ENCODE results near the gene LAMC2.

The LAMC2 gene

GRCh38 chr1:183215936-183216335, 29.9 kb downstream of the LAMC2 start:
- TF ChIP-seq EGR1 (IDR thresholded peaks at IDR 0.05) (no peak), TEAD4 (IDR thresholded peaks at IDR 0.05) (no peak), NFIC (IDR thresholded peaks at IDR 0.05) (no peak), FOXM1 (IDR thresholded peaks at IDR 0.05; ENCODE audit: borderline replicate concordance, low read depth) (no peak), RAD21 (IDR thresholded peaks at IDR 0.05; ENCODE audit: low read depth) (no peak), TCF12 (IDR thresholded peaks at IDR 0.05; ENCODE audit: low read depth) (no peak), TAF1 (IDR thresholded peaks at IDR 0.05; ENCODE audit: low read depth) (no peak), CEBPB (IDR thresholded peaks at IDR 0.05) (no peak), REST (IDR thresholded peaks at IDR 0.05; ENCODE audit: low read depth) (no peak), YY1 (IDR thresholded peaks at IDR 0.05; ENCODE audit: low read depth) (no peak), USF1 (IDR thresholded peaks at IDR 0.05) (no peak), MAX (IDR thresholded peaks at IDR 0.05) (no peak)

- TF ChIP-seq USF1 (IDR thresholded peaks at IDR 0.05) (no peak), RAD21 (IDR thresholded peaks at IDR 0.05; ENCODE audit: low read depth) (no peak), ZBTB7A (IDR thresholded peaks at IDR 0.05; ENCODE audit: low read depth) (no peak), MAX (IDR thresholded peaks at IDR 0.05) (no peak), NFIC (IDR thresholded peaks at IDR 0.05) (no peak), TAF1 (IDR thresholded peaks at IDR 0.05; ENCODE audit: low read depth) (no peak), EGR1 (IDR thresholded peaks at IDR 0.05) (no peak), FOXM1 (IDR thresholded peaks at IDR 0.05; ENCODE audit: borderline replicate concordance, low read depth) (no peak), TEAD4 (IDR thresholded peaks at IDR 0.05) (no peak), EP300 (IDR thresholded peaks at IDR 0.05; ENCODE audit: borderline replicate concordance) (no peak)
Observed at GRCh38 chr1:183218027-183218618, 32.1 kb downstream of the LAMC2 start.

DNA sequence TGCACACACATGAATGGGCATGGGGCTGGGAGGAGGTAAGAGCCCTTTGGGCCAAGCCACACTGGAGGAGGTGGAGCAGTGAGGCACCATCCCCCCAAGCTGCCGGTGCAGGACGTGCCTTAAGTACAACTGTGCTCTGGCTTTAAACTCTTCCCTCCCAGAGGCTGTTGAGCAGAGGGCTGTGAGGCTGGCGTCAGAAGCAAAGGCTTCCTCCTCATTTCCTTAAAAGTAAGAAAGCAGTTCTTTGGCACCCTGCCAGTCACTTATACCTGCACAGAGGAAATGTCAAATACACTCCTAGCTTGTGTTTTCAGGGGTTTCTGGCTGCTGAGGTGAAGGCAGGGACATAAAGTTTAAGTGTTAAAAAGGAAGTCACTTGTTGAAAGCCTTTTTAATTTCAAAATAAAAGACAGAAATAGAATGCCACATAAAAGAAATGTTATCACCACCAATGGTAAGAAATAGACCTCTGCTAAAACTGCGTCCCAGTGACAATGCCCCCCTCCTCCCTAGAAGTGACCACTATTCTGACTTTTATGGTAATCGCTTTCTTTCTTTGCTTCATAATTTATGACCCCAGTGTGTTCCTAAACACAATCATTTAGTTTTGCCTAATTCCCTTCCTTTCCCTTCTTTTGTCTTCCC, 33.0 kb downstream of the LAMC2 start:
- TF ChIP-seq NFIC (IDR thresholded peaks at IDR 0.05) (peak; percentile 86), RAD21 (IDR thresholded peaks at IDR 0.05; ENCODE audit: low read depth) (no peak)

GRCh38 chr1:183219616-183220009, 33.5 kb downstream of the LAMC2 start:
- no peak for TF ChIP-seq MAX (IDR thresholded peaks at IDR 0.05)
- TF ChIP-seq EP300 (IDR thresholded peaks at IDR 0.05; ENCODE audit: borderline replicate concordance) = no peak
- TF ChIP-seq USF1 (IDR thresholded peaks at IDR 0.05) = no peak
- no peak for TF ChIP-seq TCF12 (IDR thresholded peaks at IDR 0.05; ENCODE audit: low read depth)
- no peak for TF ChIP-seq YY1 (IDR thresholded peaks at IDR 0.05; ENCODE audit: low read depth)
- TF ChIP-seq TEAD4 (IDR thresholded peaks at IDR 0.05) = no peak
- TF ChIP-seq TAF1 (IDR thresholded peaks at IDR 0.05; ENCODE audit: low read depth) = no peak
- TF ChIP-seq FOXM1 (IDR thresholded peaks at IDR 0.05; ENCODE audit: borderline replicate concordance, low read depth) = no peak
- no peak for TF ChIP-seq ZBTB7A (IDR thresholded peaks at IDR 0.05; ENCODE audit: low read depth)
- no peak for TF ChIP-seq EGR1 (IDR thresholded peaks at IDR 0.05)
- no peak for TF ChIP-seq REST (IDR thresholded peaks at IDR 0.05; ENCODE audit: low read depth)
- no peak for TF ChIP-seq CREB1 (IDR thresholded peaks at IDR 0.05; ENCODE audit: low read depth)
- no peak for TF ChIP-seq CEBPB (IDR thresholded peaks at IDR 0.05)
- no peak for TF ChIP-seq RAD21 (IDR thresholded peaks at IDR 0.05; ENCODE audit: low read depth)
- no peak for TF ChIP-seq NFIC (IDR thresholded peaks at IDR 0.05)

DNA sequence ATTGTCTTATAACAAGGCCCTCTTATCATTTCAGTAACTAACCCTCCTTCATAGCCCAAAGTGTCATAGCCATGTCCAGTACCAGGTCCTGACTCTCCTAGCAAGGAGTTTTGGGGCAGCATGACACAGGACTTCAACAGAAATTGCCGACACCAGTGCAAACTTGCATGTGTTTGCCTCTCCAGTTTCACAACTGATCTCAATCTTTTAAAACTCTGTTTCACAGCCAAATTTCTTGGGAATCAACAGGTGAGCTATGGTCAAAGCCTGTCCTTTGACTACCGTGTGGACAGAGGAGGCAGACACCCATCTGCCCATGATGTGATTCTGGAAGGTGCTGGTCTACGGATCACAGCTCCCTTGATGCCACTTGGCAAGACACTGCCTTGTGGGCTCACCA, 36.8 kb downstream of the LAMC2 start:
- TF ChIP-seq USF1 (IDR thresholded peaks at IDR 0.05) = no peak
- no peak for TF ChIP-seq EP300 (IDR thresholded peaks at IDR 0.05; ENCODE audit: borderline replicate concordance)
- no peak for TF ChIP-seq FOXM1 (IDR thresholded peaks at IDR 0.05; ENCODE audit: borderline replicate concordance, low read depth)
- TF ChIP-seq TAF1 (IDR thresholded peaks at IDR 0.05; ENCODE audit: low read depth) = no peak
- TF ChIP-seq TEAD4 (IDR thresholded peaks at IDR 0.05) = no peak
- TF ChIP-seq TCF12 (IDR thresholded peaks at IDR 0.05; ENCODE audit: low read depth) = no peak
- no peak for TF ChIP-seq NFIC (IDR thresholded peaks at IDR 0.05)
- no peak for TF ChIP-seq YY1 (IDR thresholded peaks at IDR 0.05; ENCODE audit: low read depth)
- TF ChIP-seq CEBPB (IDR thresholded peaks at IDR 0.05) = no peak
- TF ChIP-seq RAD21 (IDR thresholded peaks at IDR 0.05; ENCODE audit: low read depth) = no peak
- no peak for TF ChIP-seq CREB1 (IDR thresholded peaks at IDR 0.05; ENCODE audit: low read depth)
- TF ChIP-seq MAX (IDR thresholded peaks at IDR 0.05) = no peak
- no peak for TF ChIP-seq ZBTB7A (IDR thresholded peaks at IDR 0.05; ENCODE audit: low read depth)
- no peak for TF ChIP-seq REST (IDR thresholded peaks at IDR 0.05; ENCODE audit: low read depth)
- no peak for TF ChIP-seq EGR1 (IDR thresholded peaks at IDR 0.05)
